Psoas muscle (tissue), 7 donors: Measurements from ENCODE around the gene CLDN12. TPM values are rescaled to one million over a fixed set of nuclear protein-coding genes. Genes with fewer than 3 reads are reported as not detected.

Experiments used
- polyA plus RNA-seq, 3 donors: library from polyadenylated mRNA; stranded (reverse); fragments of 200-250 nt; gene quantifications; one replicate each; pipeline ENCODE4 v1.2.3, GENCODE V29; 2013
- total RNA-seq, 4 donors: library from RNA; stranded (reverse); fragmentation: NEBNext Ultra II Directional in 2 of 4; extraction: Animal tissue kit (Norgen Biotek cat#: 25700) in 2 of 4; gene quantifications; one replicate each; pipeline versions ENCODE4 v1.2.1 to v1.2.4, GENCODE V29; 2021 to 2023
- donor health status: healthy with polysubstance abuse.
- donor health status: DM: no; HTN: no; CAD: no; lungs with moderate emphysema.
- donor health status: Bipolar disorder and iron deficiency.
- donor health status: healthy.
- donor health status: DM: no; HTN: no; CAD: no.
- donor health status: DM: no; HTN: no; CAD: no.
- donor health status: DM: yes; HTN: yes; CAD: no.

Gene CLDN12
- total and polyA plus RNA-seq, 7 donors: 16.3 to 42.2 (median 28.1) TPM

Other genes starting within 250 kb of the CLDN12 start
- 1 to 10 TPM in 3 of 4 donors, under 1 TPM in 1; 0.59 to 4.8 (median 1.8) TPM for gene STEAP1, start 249.0 kb upstream of the CLDN12 start, total RNA-seq
- 1 to 10 TPM; 1.4 to 6.6 (median 1.5) TPM for gene STEAP1, start 249.0 kb upstream of the CLDN12 start, polyA plus RNA-seq
- 1 to 10 TPM; 1.4 to 3.7 (median 1.6) TPM for gene STEAP2, start 191.7 kb upstream of the CLDN12 start, total RNA-seq
- gene STEAP2, start 191.7 kb upstream of the CLDN12 start, polyA plus RNA-seq: under 1 TPM; 0.32 to 0.55 (median 0.33) TPM
- gene CFAP69, start 158.3 kb upstream of the CLDN12 start, total RNA-seq: 1 to 10 TPM; 1.5 to 4.9 (median 2.2) TPM
- gene CFAP69, start 158.3 kb upstream of the CLDN12 start, polyA plus RNA-seq: 1 to 10 TPM in 2 of 3 donors, under 1 TPM in 1; 0.55 to 1.7 (median 1.2) TPM
- gene FAM237B, start 82.2 kb upstream of the CLDN12 start, total RNA-seq: not detected
- gene FAM237B, start 82.2 kb upstream of the CLDN12 start, polyA plus RNA-seq: not detected
- 10 to 100 TPM; 18.9 to 28.5 (median 20.5) TPM for gene GTPBP10, start 56.7 kb upstream of the CLDN12 start, total RNA-seq
- gene GTPBP10, start 56.7 kb upstream of the CLDN12 start, polyA plus RNA-seq: 10 to 100 TPM; 17.2 to 23.4 (median 17.9) TPM
- not detected for gene PTTG1IP2, start 66.2 kb downstream of the CLDN12 start, total RNA-seq
- gene PTTG1IP2, start 66.2 kb downstream of the CLDN12 start, polyA plus RNA-seq: not detected
- 10 to 100 TPM; 10.6 to 16.6 (median 13.0) TPM for gene CDK14, start 192.9 kb downstream of the CLDN12 start, total RNA-seq
- 1 to 10 TPM; 1.7 to 4.8 (median 1.8) TPM for gene CDK14, start 192.9 kb downstream of the CLDN12 start, polyA plus RNA-seq